ENCODE data around the gene CYP2W1.

The CYP2W1 gene

DNA sequence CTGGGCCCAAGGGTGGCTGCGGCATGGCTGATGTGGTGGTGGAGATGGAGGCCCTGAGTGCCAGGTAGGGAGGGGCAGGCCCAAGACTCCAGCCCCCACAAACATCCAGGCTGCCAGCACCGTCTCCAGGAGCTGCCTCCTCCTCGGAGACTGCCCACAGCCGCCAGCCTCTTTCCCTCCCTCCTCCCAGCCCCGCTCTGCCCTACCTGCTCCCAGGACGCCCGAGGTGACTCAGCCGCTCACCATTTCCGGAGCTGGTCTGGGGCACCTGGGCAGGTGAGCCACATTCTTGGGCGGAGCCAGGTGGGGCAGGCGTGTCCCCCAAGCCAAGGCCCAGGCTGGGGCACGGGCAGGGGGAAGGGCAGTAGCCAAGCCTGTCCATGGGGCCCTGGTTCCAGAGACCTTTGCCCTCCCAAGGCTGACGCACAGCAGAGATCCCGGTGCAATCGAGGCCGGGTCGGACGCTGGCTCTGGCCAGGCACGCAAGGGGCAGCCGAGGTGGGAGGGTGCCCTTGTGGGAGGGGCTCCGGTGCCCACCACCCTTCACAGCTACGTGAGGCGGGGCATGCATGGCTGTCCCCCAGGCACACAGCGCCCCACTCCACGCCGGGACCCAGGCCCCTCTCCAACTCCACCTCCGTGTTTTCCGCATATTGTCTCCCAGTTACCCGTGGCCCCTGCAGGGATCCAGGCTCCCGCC lies 37.3 kb upstream of the CYP2W1 start:
- H3K4me3 ChIP-seq (ENCODE audit: low read length): no peak overlapping the region
- peaks cover 17% of the 10 kb centered on the region for H3K27me3 ChIP-seq (ENCODE audit: insufficient read depth, low read length)
- H3K36me3 ChIP-seq (ENCODE audit: insufficient read depth, low read length): no peaks in the 10 kb centered on the region
- no peaks in the 10 kb centered on the region for H3K4me1 ChIP-seq (ENCODE audit: insufficient read depth, low read length)
- H2AFZ ChIP-seq (ENCODE audit: low read depth, low read length): no peak overlapping the region
- H3K9me3 ChIP-seq (ENCODE audit: low read length): peaks cover 1% of the 10 kb centered on the region

DNA sequence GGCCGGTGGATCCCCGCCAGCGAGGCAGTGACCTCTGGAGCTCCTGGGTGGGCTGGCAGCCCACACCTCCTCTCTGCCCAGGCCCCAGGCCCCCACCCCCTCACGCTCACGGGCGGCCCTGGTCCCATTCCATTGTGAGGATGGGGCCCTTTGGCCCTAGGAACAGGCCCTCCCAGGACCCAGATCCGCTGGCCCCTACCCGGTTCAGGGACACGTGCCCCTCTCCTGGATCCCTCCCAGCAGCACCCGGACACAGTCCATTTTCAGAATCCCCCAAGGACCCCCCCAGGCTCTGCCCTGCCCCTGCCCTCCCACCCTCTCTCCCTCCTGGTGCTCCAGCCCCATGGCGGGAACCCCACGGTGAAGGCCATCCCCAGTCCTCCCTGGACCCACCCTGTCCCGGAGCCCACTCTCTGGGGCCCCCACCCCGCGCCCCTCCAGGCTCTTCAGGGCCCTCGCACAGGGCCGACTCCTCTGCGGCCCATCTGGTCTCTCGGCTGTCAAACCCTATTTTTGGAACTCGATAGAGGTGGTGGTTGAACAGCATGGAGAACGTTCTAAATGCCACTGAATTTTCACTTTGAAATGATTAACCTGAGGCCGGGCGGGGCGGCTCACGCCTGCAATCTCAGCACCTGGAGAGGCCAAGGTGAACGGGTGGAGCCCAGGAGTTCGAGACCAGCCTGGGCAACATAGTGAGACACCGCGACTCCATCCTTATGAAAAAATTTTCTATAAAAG lies 36.6 kb upstream of the CYP2W1 start:
- Histone ChIP-seq H3K4me3 (ENCODE audit: low read length) (no peak overlapping the region), H3K27me3 (ENCODE audit: insufficient read depth, low read length) (peaks cover 13% of the 10 kb centered on the region), H3K36me3 (ENCODE audit: insufficient read depth, low read length) (no peaks in the 10 kb centered on the region), H3K9me3 (ENCODE audit: low read length) (no peaks in the 10 kb centered on the region), H2AFZ (ENCODE audit: low read depth, low read length) (no peak overlapping the region), H3K4me1 (ENCODE audit: insufficient read depth, low read length) (no peaks in the 10 kb centered on the region)

DNA sequence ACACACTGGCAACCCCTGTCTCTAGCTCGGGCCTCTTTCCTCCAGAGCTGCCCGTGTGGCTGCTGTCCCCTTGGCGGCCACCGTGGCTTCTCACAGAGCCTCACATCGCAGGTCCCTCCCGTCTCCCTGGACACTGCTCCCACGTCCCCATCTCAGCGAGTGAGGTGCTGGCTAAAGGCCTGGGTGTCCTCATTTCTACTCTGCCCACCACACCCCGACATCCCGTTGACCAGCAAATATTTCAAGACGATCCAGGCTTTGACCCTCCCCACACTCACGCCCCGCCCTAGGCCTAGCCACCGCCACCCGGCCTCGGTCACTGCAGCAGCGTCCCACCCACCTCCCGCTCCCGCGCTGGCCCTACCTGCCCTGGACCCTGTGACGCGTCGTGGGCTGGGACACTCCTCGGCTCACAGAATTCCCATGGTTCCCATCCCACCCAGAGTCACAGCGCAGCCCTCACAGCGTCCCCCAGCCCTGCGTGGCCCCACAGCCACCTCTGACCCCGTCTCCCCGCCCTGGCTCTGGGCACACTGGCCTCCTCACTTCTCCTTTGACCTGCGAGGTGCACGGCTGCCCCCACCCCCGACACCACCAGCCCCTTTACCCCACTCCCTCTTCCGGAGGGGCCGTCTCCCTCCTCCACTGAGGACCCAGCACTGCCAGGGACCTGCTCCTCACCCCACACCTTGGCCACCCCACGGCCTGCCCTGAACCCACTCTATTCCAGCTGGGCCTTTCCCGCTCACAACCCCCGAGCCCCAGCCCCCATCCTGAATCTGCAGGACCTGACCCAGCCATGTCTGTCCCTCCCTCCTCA lies 35.4 kb upstream of the CYP2W1 start:
- Histone ChIP-seq H3K27me3 (ENCODE audit: insufficient read depth, low read length) (peaks cover 13% of the 10 kb centered on the region), H3K4me1 (ENCODE audit: insufficient read depth, low read length) (no peaks in the 10 kb centered on the region), H2AFZ (ENCODE audit: low read depth, low read length) (no peak overlapping the region), H3K36me3 (ENCODE audit: insufficient read depth, low read length) (no peaks in the 10 kb centered on the region), H3K9me3 (ENCODE audit: low read length) (no peaks in the 10 kb centered on the region), H3K4me3 (ENCODE audit: low read length) (no peak overlapping the region)

DNA sequence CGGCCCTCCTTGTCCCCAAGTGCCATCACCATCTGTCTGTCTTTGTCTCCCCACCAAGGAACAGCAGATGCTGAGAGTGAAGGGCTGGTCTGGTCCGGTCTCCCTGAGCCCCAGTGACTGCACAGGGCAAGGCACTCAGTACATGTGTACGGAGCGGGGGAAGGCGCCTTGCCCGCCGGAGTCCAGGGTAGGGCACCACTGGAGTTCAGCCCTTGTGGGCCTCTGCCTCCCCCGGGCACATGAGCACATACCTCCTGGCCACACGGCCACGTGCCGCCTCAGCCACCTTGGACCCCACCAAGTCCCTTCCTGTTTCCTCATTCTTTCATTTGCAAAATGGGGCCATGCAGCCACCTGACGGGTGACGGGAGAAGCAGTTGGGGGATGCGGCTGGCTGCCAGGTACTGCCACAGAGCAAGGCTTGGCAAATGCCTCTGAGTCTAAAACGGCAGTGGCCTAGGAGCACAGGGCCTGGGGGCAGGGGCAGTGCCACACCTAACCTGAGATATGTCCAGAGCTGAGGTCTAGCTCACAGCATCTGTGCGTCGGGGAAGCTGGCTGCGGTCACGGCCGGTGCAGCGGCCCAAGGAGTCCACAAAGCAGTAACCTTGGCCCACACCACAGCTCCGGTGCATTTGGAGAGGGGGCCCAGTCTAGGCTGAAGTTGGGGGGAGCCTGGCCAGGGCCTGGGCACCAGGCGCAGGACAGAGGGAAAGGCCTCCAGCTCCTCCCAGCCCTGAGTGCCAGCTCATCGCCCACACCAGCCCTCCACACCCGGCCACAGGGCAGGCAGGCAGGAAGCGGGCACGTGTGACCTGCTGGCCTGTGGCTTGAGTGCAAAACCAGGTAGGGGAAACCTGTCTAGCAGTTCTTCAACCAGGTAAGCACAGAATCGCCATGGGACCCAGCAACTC lies 33.7 kb upstream of the CYP2W1 start:
- Histone ChIP-seq H2AFZ (ENCODE audit: low read depth, low read length) (no peak overlapping the region), H3K9me3 (ENCODE audit: low read length) (no peaks in the 10 kb centered on the region), H3K4me1 (ENCODE audit: insufficient read depth, low read length) (peaks cover 8% of the 10 kb centered on the region), H3K36me3 (ENCODE audit: insufficient read depth, low read length) (no peaks in the 10 kb centered on the region), H3K4me3 (ENCODE audit: low read length) (no peak overlapping the region), H3K27me3 (ENCODE audit: insufficient read depth, low read length) (peaks cover 24% of the 10 kb centered on the region)

DNA sequence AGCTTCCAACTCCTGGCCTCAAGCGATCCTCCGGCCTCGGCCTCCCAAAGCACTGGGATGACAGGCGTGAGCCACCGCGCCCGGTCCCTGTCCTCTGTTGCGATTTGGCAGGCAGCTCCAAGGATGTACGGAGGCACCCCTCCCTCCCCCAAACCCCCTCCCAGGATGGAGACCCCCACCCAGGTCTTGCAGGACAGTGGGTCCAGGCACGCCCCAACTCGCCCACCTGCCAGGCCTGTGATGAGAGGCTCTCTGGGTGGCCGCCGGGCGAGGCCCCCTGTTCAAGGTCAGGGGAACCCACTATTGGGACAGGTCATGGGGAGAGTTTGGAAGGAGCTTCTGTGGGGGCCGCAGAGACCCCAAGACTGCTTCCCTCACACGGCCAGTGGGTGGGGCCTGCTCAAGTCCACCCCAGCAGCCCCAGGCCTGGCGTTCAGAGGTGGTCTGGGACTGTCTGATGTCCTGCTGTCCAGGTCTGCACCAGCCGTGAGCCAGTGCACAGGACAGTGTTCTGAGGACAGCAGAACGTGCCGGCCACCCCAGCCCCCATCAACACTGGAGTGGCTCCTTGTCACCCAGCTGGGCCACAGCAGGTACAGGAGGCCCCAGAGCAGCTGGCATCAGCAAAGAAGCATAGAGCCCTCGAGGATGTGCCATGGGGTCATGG lies 31.0 kb upstream of the CYP2W1 start:
- H3K4me3 ChIP-seq (ENCODE audit: low read length): no peak overlapping the region
- H3K27me3 ChIP-seq (ENCODE audit: insufficient read depth, low read length): peaks cover 25% of the 10 kb centered on the region
- no peaks in the 10 kb centered on the region for H3K36me3 ChIP-seq (ENCODE audit: insufficient read depth, low read length)
- H2AFZ ChIP-seq (ENCODE audit: low read depth, low read length): no peak overlapping the region
- peaks cover 8% of the 10 kb centered on the region for H3K4me1 ChIP-seq (ENCODE audit: insufficient read depth, low read length)
- no peaks in the 10 kb centered on the region for H3K9me3 ChIP-seq (ENCODE audit: low read length)

DNA sequence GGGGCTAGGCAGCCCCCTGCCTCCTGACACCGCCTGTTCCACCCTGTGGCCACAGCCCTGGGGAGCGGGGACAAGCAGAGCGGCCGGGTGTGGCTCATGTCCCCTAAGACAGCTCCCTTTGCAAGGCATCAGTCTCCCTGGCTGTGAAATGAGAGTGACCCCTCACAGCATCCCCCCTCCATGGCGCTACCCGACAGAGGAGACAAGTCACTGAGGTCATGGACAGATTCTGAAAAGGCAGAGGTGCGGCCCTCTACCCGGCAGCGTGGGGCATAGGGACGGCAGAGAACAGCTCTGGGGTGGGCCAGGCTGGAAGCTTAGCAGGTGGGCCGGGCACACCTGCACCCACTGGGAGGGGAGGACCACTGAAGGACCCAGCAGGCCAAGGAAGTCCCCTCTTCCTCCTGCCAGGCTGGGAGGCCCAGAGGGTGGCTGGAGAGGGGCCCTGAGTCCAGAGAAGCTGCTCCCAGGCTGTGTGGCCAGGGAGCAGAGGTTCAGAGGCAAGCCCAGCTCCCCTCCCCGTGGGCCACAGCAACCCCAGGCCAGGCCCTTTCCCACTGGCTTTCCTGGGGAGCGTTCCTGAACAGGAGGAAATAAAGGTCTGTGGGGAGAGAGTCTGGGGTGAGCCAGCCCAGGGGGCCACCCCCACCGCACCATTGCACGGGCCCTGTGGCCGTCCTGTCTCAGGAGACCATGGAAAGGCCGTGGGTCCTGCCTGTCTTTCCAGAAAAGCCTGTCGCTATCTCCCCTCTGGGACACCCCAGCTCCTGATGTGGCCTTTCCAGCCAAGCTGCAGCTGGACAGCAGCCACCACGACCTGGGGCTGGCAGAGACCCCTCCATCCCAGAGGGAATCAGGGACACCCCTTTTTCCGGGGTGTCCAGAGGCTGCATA lies 30.2 kb upstream of the CYP2W1 start:
- H3K4me3 ChIP-seq (ENCODE audit: low read length): peak overlapping the region; percentile 50
- peaks cover 25% of the 10 kb centered on the region for H3K27me3 ChIP-seq (ENCODE audit: insufficient read depth, low read length)
- H3K36me3 ChIP-seq (ENCODE audit: insufficient read depth, low read length): no peaks in the 10 kb centered on the region
- no peaks in the 10 kb centered on the region for H3K9me3 ChIP-seq (ENCODE audit: low read length)
- H2AFZ ChIP-seq (ENCODE audit: low read depth, low read length): no peak overlapping the region
- peaks cover 8% of the 10 kb centered on the region for H3K4me1 ChIP-seq (ENCODE audit: insufficient read depth, low read length)

DNA sequence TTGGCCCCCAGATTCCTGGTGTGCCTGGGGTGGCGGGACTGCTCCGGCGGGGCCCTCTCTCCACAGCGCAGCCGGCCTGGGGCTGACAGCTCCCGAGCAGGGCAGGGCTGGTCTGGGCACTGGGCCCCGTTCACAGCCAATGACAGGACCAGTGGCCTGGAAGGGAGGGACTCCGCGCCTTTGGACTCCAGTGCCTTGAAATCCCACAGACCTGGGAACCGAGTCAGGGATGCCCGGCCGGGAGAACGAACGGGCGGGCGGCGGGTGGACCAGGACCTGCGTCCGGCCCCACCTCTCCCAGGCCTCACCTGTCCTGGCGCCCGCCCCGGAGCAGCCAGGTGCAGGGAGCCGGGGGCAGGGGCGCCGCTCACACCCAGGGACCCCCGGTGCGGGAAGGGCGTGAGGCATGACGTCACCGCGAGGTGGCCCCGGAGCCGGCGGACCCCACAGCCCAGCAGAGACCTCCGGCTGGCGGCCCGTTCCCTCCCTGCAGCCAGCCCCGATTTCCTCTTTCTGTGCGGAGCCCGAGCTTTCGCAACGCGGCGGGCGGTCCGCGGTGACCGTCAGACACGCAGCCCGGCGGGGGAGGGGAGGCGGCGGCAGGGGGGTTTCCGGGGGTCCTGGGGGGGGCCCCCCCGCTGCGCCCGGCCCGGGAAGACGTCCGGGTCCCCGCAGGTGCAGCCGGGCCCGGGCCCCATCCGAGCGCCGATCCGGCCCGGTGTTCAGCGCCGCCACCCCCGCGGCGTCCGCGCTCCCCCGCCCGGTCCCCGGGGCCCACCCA lies 29.2 kb upstream of the CYP2W1 start:
- H3K4me1 ChIP-seq (ENCODE audit: insufficient read depth, low read length): peaks cover 8% of the 10 kb centered on the region
- H3K27me3 ChIP-seq (ENCODE audit: insufficient read depth, low read length): peaks cover 25% of the 10 kb centered on the region
- H3K9me3 ChIP-seq (ENCODE audit: low read length): no peaks in the 10 kb centered on the region
- H2AFZ ChIP-seq (ENCODE audit: low read depth, low read length): no peak overlapping the region
- H3K4me3 ChIP-seq (ENCODE audit: low read length): peak overlapping the region; percentile 50
- no peaks in the 10 kb centered on the region for H3K36me3 ChIP-seq (ENCODE audit: insufficient read depth, low read length)

DNA sequence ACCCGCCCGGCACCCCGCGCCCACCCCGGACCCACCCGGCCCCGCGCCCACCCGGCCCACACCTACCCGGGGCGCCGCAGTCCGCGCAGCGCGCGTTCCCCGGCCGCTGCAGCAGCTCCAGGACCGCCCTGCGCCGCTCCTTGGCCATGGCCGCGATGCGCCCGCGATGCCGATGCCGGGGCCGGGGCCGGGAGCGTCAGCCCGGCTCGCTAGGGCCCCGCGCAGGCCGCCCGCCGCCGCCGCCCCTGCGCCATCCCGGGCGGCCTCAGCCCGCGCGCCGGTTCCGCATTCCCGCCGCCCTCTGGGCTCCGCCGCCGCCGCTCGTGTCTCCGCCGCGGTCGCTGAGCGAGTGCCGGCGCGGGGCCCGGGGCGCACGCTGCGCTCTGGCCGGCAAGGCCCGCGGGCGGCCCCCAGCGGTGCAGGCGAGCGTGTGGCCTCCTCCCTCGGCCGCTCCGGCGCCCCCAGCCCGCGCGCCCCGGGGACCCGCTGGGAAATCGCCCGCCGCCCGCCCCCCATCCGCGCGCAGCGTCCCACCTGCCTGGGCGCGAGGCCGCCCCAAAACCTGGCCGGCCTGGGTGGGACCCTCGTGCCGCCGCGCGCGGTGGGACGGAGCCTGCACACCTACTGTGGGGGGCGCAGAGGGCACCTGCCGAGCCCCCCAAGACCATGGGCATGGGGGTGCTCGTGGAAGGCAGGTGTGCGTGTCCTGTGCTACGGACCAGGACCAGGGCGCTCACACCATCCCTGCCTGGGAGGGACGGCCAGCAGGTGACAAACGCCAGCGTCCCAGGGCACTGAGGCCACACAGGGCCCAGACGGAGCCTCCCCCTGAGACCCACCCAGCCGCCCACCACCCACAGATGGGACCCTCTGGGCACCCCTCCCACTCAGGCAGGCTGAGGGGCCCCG lies 28.4 kb upstream of the CYP2W1 start, which contains the start of gene ADAP1:
Gene ADAP1 (minus strand): TSS at position 351 of the 909 bp plus-strand sequence. CDS start 203 bp downstream, at position 148.
- Histone ChIP-seq H3K36me3 (ENCODE audit: insufficient read depth, low read length) (no peaks in the 10 kb centered on the region), H3K4me3 (ENCODE audit: low read length) (peak within 1 kb of the TSS; percentile 50)

DNA sequence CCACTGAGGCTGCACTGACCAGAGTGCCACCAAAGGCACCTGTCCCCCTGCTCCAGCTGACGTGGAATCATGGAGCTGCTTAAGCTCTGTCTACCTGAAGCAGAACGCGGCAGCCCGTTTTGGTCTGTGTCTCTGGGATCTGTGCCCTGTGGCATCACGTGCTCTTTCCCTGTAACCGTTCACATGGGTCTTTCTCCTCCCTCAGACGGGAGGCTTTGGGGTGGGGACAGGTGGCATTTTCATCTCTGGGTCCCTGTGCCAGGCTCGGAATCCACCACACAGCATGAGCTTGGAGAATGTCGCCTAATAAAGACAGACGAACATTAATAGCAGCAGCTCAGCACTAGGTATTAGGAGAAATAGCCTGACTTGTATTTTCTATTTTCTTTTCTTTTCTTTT lies 26.9 kb upstream of the CYP2W1 start:
- no peaks in the 10 kb centered on the region for H3K9me3 ChIP-seq (ENCODE audit: low read length)
- H3K27me3 ChIP-seq (ENCODE audit: insufficient read depth, low read length): peaks cover 20% of the 10 kb centered on the region
- H3K4me3 ChIP-seq (ENCODE audit: low read length): no peak overlapping the region
- no peaks in the 10 kb centered on the region for H3K36me3 ChIP-seq (ENCODE audit: insufficient read depth, low read length)
- H2AFZ ChIP-seq (ENCODE audit: low read depth, low read length): no peak overlapping the region
- peaks cover 8% of the 10 kb centered on the region for H3K4me1 ChIP-seq (ENCODE audit: insufficient read depth, low read length)

More for the DNA sequence above, 28.4 kb upstream of the CYP2W1 start, which contains the start of gene ADAP1:
- H3K4me1 ChIP-seq (ENCODE audit: insufficient read depth, low read length): peaks cover 8% of the 10 kb centered on the region
- H2AFZ ChIP-seq (ENCODE audit: low read depth, low read length): no peak within 1 kb of the TSS
- H3K9me3 ChIP-seq (ENCODE audit: low read length): no peaks in the 10 kb centered on the region
- H3K27me3 ChIP-seq (ENCODE audit: insufficient read depth, low read length): peaks cover 24% of the 10 kb centered on the region

Data from neuron (in vitro differentiated cells).